Liver (tissue), 4 donors: ENCODE measurements around the gene HEPACAM. TPM values are rescaled to one million over a fixed set of nuclear protein-coding genes. Genes with fewer than 3 reads are reported as not detected.

Source experiments
- polyA plus RNA-seq, 2 donors: library from polyadenylated mRNA; stranded (reverse) in 1 of 2; unstranded in 1 of 2; fragments of 200-250 nt in 1 of 2; fragments of >200 nt in 1 of 2; fragmentation: Nextera tagmentation in 1 of 2; extraction: Ambion mirVana in 1 of 2; gene quantifications; one replicate each; pipeline versions ENCODE4 v1.2.1 to v1.2.3, GENCODE V29; 2013 to 2015
- total RNA-seq, 2 donors: library from RNA; depleted of rRNA; stranded (reverse); fragments of >200 nt; gene quantifications; one replicate each; pipeline ENCODE4 v1.2.3, GENCODE V29; 2014
- donor health status: healthy.
- donor health status: healthy.
- donor health status: healthy.

Gene HEPACAM
- total and polyA plus RNA-seq, 4 donors: 0.79 to 7.1 (median 3.3) TPM; not detected in 1

Other genes starting within 250 kb of the HEPACAM start
- gene NRGN, start 196.1 kb downstream of the HEPACAM start, total RNA-seq: 1 to 10 TPM in 1 of 2 donors, not detected in 1; 1.7 TPM
- 1 to 10 TPM in 1 of 2 donors, under 1 TPM in 1; 0.51 to 1.6 TPM for gene NRGN, start 196.1 kb downstream of the HEPACAM start, polyA plus RNA-seq
- gene VSIG2, start 183.8 kb downstream of the HEPACAM start, total RNA-seq: under 1 TPM in 1 of 2 donors, not detected in 1; 0.75 TPM
- 1 to 10 TPM in 1 of 2 donors, under 1 TPM in 1; 0.51 to 1.3 TPM for gene VSIG2, start 183.8 kb downstream of the HEPACAM start, polyA plus RNA-seq
- gene ESAM, start 173.8 kb downstream of the HEPACAM start, total RNA-seq: 1 to 10 TPM; 4.0 to 9.8 TPM
- gene ESAM, start 173.8 kb downstream of the HEPACAM start, polyA plus RNA-seq: 10 to 100 TPM in 1 of 2 donors, 1 to 10 TPM in 1; 9.9 to 15.6 TPM
- gene MSANTD2, start 135.6 kb downstream of the HEPACAM start, total RNA-seq: 1 to 10 TPM; 3.0 to 7.7 TPM
- 1 to 10 TPM; 1.6 to 1.7 TPM for gene MSANTD2, start 135.6 kb downstream of the HEPACAM start, polyA plus RNA-seq
- gene ROBO3, start 70.6 kb downstream of the HEPACAM start, total RNA-seq: 1 to 10 TPM; 1.1 to 1.2 TPM
- gene ROBO3, start 70.6 kb downstream of the HEPACAM start, polyA plus RNA-seq: 1 to 10 TPM; 1.6 to 2.2 TPM
- gene ROBO4, start 38.2 kb downstream of the HEPACAM start, total RNA-seq: 10 to 100 TPM in 1 of 2 donors, 1 to 10 TPM in 1; 6.4 to 17.2 TPM
- 1 to 10 TPM; 2.5 to 8.7 TPM for gene ROBO4, start 38.2 kb downstream of the HEPACAM start, polyA plus RNA-seq
- not detected for gene HEPN1, start 16.8 kb downstream of the HEPACAM start, total RNA-seq
- gene HEPN1, start 16.8 kb downstream of the HEPACAM start, polyA plus RNA-seq: 1 to 10 TPM in 1 of 2 donors, under 1 TPM in 1; 0.22 to 2.6 TPM
- gene CCDC15, start 18.2 kb upstream of the HEPACAM start, total RNA-seq: 1 to 10 TPM; 1.2 to 3.5 TPM
- under 1 TPM; 0.35 to 0.60 TPM for gene CCDC15, start 18.2 kb upstream of the HEPACAM start, polyA plus RNA-seq
- gene SLC37A2, start 127.3 kb upstream of the HEPACAM start, total RNA-seq: 10 to 100 TPM in 1 of 2 donors, 1 to 10 TPM in 1; 6.7 to 12.3 TPM
- 1 to 10 TPM in 1 of 2 donors, under 1 TPM in 1; 0.51 to 4.4 TPM for gene SLC37A2, start 127.3 kb upstream of the HEPACAM start, polyA plus RNA-seq
- 10 to 100 TPM; 11.1 to 13.4 TPM for gene TMEM218, start 175.6 kb upstream of the HEPACAM start, total RNA-seq
- gene TMEM218, start 175.6 kb upstream of the HEPACAM start, polyA plus RNA-seq: 10 to 100 TPM; 14.7 to 16.4 TPM
- under 1 TPM; 0.23 to 0.25 TPM for gene PKNOX2, start 228.7 kb upstream of the HEPACAM start, total RNA-seq
- under 1 TPM; 0.14 to 0.29 TPM for gene PKNOX2, start 228.7 kb upstream of the HEPACAM start, polyA plus RNA-seq